BLaER1 treated with 17β-estradiol and CSF1 and Interleukin-3, amounts not matched to agents 10 nM and 100 nM (cell line): ENCODE results near the gene ZIC5.
A peak's percentile ranks its signal among the peaks of the same experiment; 100 is the strongest.

Experiments
- H3K27ac ChIP-seq, 11 experiments: shearing (Covaris generic); formaldehyde crosslinking; 2 replicates each; pipeline ENCODE4 v1.8.1; 2022
- H3K27me3 ChIP-seq, 11 experiments: shearing (Covaris generic); formaldehyde crosslinking; 2 replicates each; pipeline ENCODE4 v1.8.1; 2022
- H3K36me3 ChIP-seq, 11 experiments: shearing (Covaris generic); formaldehyde crosslinking; 2 replicates each; pipeline ENCODE4 v1.8.1; 2022
- H3K4me1 ChIP-seq, 10 experiments: shearing (Covaris generic); formaldehyde crosslinking; 2 replicates each; pipeline ENCODE4 v1.8.1; 2022
- H3K4me2 ChIP-seq, 11 experiments: shearing (Covaris generic); formaldehyde crosslinking; 2 replicates each; pipeline ENCODE4 v1.8.1; 2022
- H3K4me3 ChIP-seq, 10 experiments: shearing (Covaris generic); formaldehyde crosslinking; 2 replicates each; pipeline ENCODE4 v1.8.1; 2022
- H3K9ac ChIP-seq, 11 experiments: shearing (Covaris generic); formaldehyde crosslinking; 2 replicates each; pipeline ENCODE4 v1.8.1; 2022
- H3K9me3 ChIP-seq, 11 experiments: shearing (Covaris generic); formaldehyde crosslinking; replicated peaks in 1 of 11; 2 replicates each; pipeline ENCODE4 v1.8.1; 2022
- H4K20me1 ChIP-seq, 11 experiments: shearing (Covaris generic); formaldehyde crosslinking; 2 replicates each; pipeline ENCODE4 v1.8.1; 2022
- Cebpa-rat ChIP-seq, 11 experiments: shearing (Covaris generic); IDR thresholded peaks; 2 replicates each; pipeline ENCODE4 v1.8.1; 2022

ZIC5 gene

GRCh38 chr13:99938635-99939034 lies 32.9 kb downstream of the ZIC5 start:
- Histone ChIP-seq H3K9me3 (peaks cover 0 to 6% (median 0%) of the 10 kb centered on the region in 11 experiments; a peak in 3 of 22 replicates), H3K9ac (no peak overlapping the region), H3K4me1 (no peaks in the 10 kb centered on the region), H3K36me3 (no peaks in the 10 kb centered on the region), H3K27me3 (no peaks in the 10 kb centered on the region), H4K20me1 (no peaks in the 10 kb centered on the region), H3K4me2 (no peak overlapping the region), H3K27ac (no peak overlapping the region), H3K4me3 (no peak overlapping the region)
- no peak for TF ChIP-seq Cebpa-rat (IDR thresholded peaks at IDR 0.05)

DNA sequence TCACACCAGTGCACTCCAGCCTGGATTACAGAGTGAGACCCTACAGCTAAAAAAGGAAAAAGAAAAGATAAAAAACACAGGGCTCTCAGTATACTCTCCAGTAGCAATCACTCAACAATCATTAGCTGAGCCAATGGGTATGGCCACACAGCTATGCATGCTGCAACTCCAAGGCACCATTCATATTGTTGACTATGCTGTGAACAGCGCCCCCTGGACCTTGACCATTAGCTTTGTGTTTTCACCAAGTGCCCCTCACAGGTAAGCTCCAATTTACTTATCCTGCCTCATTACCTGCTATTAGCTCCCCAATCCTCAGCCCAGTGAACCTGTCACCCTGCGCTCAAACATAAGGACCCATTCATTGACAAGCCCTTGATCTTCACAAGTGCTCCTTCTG lies 35.8 kb downstream of the ZIC5 start:
- H3K9me3 ChIP-seq = peaks cover 0 to 14% (median 0%) of the 10 kb centered on the region in 11 experiments; a peak in 4 of 22 replicates
- H4K20me1 ChIP-seq = no peaks in the 10 kb centered on the region
- no peaks in the 10 kb centered on the region for H3K27me3 ChIP-seq
- TF ChIP-seq Cebpa-rat (IDR thresholded peaks at IDR 0.05) = no peak
- peaks cover 0 to 6% (median 4%) of the 10 kb centered on the region in 10 experiments; a peak in 15 of 20 replicates for H3K4me1 ChIP-seq
- no peak overlapping the region for H3K4me2 ChIP-seq
- no peaks in the 10 kb centered on the region for H3K36me3 ChIP-seq
- H3K9ac ChIP-seq = no peak overlapping the region
- H3K27ac ChIP-seq = no peak overlapping the region
- no peak overlapping the region for H3K4me3 ChIP-seq

DNA sequence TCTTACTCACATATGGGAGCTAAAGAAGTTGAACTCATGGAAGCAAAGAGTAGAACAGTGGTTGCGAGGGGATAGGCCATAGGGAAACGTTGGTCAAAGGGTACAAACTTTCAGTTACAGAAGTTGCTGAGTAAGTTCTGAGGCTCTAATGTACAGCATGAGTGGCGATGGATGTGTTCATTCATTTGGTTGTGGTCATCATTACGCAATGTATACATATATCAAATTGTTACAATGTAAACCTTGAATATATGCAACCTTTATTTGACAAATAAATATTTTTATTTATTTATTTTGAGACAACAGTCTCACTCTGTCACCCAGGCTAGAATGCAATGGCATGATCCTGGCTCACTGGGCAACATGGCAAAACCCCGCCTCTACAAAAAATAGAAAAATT lies 38.7 kb downstream of the ZIC5 start:
- Histone ChIP-seq H3K36me3 (no peaks in the 10 kb centered on the region), H3K4me1 (peaks cover 9 to 20% (median 17%) of the 10 kb centered on the region in 10 experiments), H3K27me3 (no peaks in the 10 kb centered on the region), H4K20me1 (no peaks in the 10 kb centered on the region), H3K9me3 (peaks cover 0 to 14% (median 0%) of the 10 kb centered on the region in 11 experiments; a peak in 4 of 22 replicates), H3K27ac (no peak overlapping the region), H3K9ac (no peak overlapping the region), H3K4me3 (no peak overlapping the region), H3K4me2 (no peak overlapping the region)
- TF ChIP-seq Cebpa-rat (IDR thresholded peaks at IDR 0.05) = peak in 6 of 11 experiments; percentile 17 to 58 (median 32); a peak in 4 of 22 replicates

DNA sequence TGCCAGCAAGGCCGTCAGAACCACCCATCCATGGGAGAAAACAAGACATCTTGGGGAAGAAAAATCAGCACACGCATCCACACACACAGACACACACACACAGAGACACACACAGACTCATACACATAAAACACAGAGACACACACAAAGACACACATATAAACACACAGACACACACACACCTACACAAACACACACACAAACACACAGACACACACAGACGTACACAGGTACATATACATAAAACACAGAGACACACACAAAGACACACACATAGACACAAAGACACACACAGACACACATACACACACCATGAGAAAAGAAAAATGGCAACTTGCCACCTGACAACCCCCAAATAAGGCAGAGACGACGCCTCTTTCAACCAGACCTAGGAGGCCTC lies 40.6 kb downstream of the ZIC5 start:
- H3K27ac ChIP-seq = no peak overlapping the region
- H3K9ac ChIP-seq = no peak overlapping the region
- H3K4me1 ChIP-seq = peaks cover 9 to 20% (median 17%) of the 10 kb centered on the region in 10 experiments
- H3K9me3 ChIP-seq = peaks cover 0 to 14% (median 0%) of the 10 kb centered on the region in 11 experiments; a peak in 4 of 22 replicates
- TF ChIP-seq Cebpa-rat (IDR thresholded peaks at IDR 0.05) = no peak
- no peaks in the 10 kb centered on the region for H3K36me3 ChIP-seq
- no peaks in the 10 kb centered on the region for H4K20me1 ChIP-seq
- peak overlapping the region; percentile 14 to 68 (median 57); a peak in 19 of 22 replicates for H3K4me2 ChIP-seq
- no peak overlapping the region for H3K4me3 ChIP-seq
- no peaks in the 10 kb centered on the region for H3K27me3 ChIP-seq

GRCh38 chr13:99929866-99930265 lies 41.7 kb downstream of the ZIC5 start:
- H3K27ac ChIP-seq = no peak overlapping the region

GRCh38 chr13:99926014-99926731 lies 45.4 kb downstream of the ZIC5 start:
- no peak for TF ChIP-seq Cebpa-rat (IDR thresholded peaks at IDR 0.05)
- H3K9me3 ChIP-seq = peaks cover 0 to 7% (median 0%) of the 10 kb centered on the region in 11 experiments; a peak in 3 of 22 replicates
- peaks cover 9 to 18% (median 16%) of the 10 kb centered on the region in 10 experiments for H3K4me1 ChIP-seq
- no peaks in the 10 kb centered on the region for H3K27me3 ChIP-seq
- H3K4me3 ChIP-seq = no peak overlapping the region
- H3K9ac ChIP-seq = no peak overlapping the region
- no peak overlapping the region for H3K4me2 ChIP-seq
- H3K36me3 ChIP-seq = no peaks in the 10 kb centered on the region
- H3K27ac ChIP-seq = no peak overlapping the region
- no peaks in the 10 kb centered on the region for H4K20me1 ChIP-seq

More at GRCh38 chr13:99929866-99930265, 41.7 kb downstream of the ZIC5 start:
- H3K4me1 ChIP-seq = peaks cover 9 to 20% (median 17%) of the 10 kb centered on the region in 10 experiments
- no peaks in the 10 kb centered on the region for H4K20me1 ChIP-seq
- H3K27me3 ChIP-seq = no peaks in the 10 kb centered on the region
- H3K9ac ChIP-seq = no peak overlapping the region
- no peaks in the 10 kb centered on the region for H3K36me3 ChIP-seq
- peaks cover 0 to 14% (median 0%) of the 10 kb centered on the region in 11 experiments; a peak in 4 of 22 replicates for H3K9me3 ChIP-seq
- peak overlapping the region; percentile 14 to 68 (median 57) for H3K4me2 ChIP-seq
- H3K4me3 ChIP-seq = no peak overlapping the region
- no peak for TF ChIP-seq Cebpa-rat (IDR thresholded peaks at IDR 0.05)

GRCh38 chr13:99923877-99924582 lies 47.5 kb downstream of the ZIC5 start:
- no peaks in the 10 kb centered on the region for H3K36me3 ChIP-seq
- H4K20me1 ChIP-seq = no peaks in the 10 kb centered on the region
- no peak for TF ChIP-seq Cebpa-rat (IDR thresholded peaks at IDR 0.05)
- H3K9ac ChIP-seq = no peak overlapping the region
- H3K4me2 ChIP-seq = no peak overlapping the region
- peaks cover 0 to 7% (median 0%) of the 10 kb centered on the region in 11 experiments; a peak in 3 of 22 replicates for H3K9me3 ChIP-seq
- no peaks in the 10 kb centered on the region for H3K27me3 ChIP-seq
- peaks cover 0 to 13% (median 13%) of the 10 kb centered on the region in 10 experiments; a peak in 16 of 20 replicates for H3K4me1 ChIP-seq
- H3K4me3 ChIP-seq = no peak overlapping the region
- no peak overlapping the region for H3K27ac ChIP-seq

DNA sequence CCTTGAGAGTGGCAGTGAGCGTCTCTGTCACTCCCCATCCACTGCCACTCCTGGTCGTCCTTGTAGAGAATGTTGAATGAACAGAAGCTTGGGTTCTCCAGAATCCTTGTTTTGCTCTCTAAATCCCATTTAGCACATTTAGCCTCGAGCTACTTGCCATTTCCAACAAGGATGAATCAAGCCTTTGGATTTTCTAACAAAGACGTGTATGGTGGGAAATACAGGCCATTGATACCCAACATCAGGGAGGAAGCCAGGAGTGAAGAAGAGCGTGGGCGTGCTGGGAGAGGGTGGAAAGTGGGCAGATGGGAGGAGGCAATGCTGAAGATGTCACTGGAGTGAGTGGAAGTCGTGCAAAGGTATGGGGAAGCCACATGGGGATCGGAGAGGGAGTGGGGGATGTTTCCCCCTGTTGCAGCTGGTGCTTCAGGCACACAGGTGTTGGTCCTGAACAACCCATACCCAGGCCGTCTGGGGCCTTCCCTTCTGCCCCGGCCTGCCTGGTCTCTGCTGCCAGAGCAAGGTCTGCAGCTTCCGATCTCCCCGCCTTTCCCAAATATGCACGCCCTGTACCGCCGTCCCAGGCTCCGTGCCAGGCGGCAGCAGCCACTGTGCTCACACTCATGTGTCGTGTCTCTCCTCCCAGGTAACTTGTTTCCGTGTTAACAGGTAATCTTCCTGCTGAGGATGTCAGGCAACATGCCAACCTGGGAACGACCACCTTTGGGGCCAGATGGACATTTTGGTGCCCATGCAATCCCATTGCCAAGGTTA lies 48.7 kb downstream of the ZIC5 start:
- no peak overlapping the region for H3K9ac ChIP-seq
- H3K27ac ChIP-seq = no peak overlapping the region
- H3K4me3 ChIP-seq = no peak overlapping the region
- H3K36me3 ChIP-seq = no peaks in the 10 kb centered on the region
- peaks cover 0 to 7% (median 0%) of the 10 kb centered on the region in 11 experiments; a peak in 3 of 22 replicates for H3K9me3 ChIP-seq
- no peak for TF ChIP-seq Cebpa-rat (IDR thresholded peaks at IDR 0.05)
- peaks cover 0 to 16% (median 13%) of the 10 kb centered on the region in 10 experiments; a peak in 16 of 20 replicates for H3K4me1 ChIP-seq
- no peaks in the 10 kb centered on the region for H4K20me1 ChIP-seq
- H3K4me2 ChIP-seq = no peak overlapping the region
- H3K27me3 ChIP-seq = no peaks in the 10 kb centered on the region
